Measurements from ENCODE around the gene RORB.

The RORB gene

GRCh38 chr9:74663439-74663838 is 166.3 kb downstream of the RORB start:
- H3K9me3 ChIP-seq (ENCODE audit: insufficient read depth, low read depth, low read length) = no peaks in the 10 kb centered on the region
- no peak overlapping the region for H3K4me3 ChIP-seq (ENCODE audit: low read length)
- 92% methylated on average over 1 of the region's 1 CpG for WGBS
- no peaks in the 10 kb centered on the region for H3K27me3 ChIP-seq (ENCODE audit: insufficient read depth, low read length)
- no peak overlapping the region for H3K9ac ChIP-seq (ENCODE audit: low read depth, low read length)
- H3K4me1 ChIP-seq (ENCODE audit: insufficient read depth, low read length) = no peaks in the 10 kb centered on the region
- no peak overlapping the region for H3K27ac ChIP-seq (ENCODE audit: low read depth, low read length)
- H3K36me3 ChIP-seq (ENCODE audit: insufficient read depth, low read length) = no peaks in the 10 kb centered on the region

GRCh38 chr9:74666625-74667316 is 169.6 kb downstream of the RORB start:
- 97% methylated on average over 4 of the region's 4 CpGs for WGBS
- no peaks in the 10 kb centered on the region for H3K4me1 ChIP-seq (ENCODE audit: insufficient read depth, low read length)
- H3K9me3 ChIP-seq (ENCODE audit: insufficient read depth, low read depth, low read length) = no peaks in the 10 kb centered on the region
- H3K27ac ChIP-seq (ENCODE audit: low read depth, low read length) = no peak overlapping the region
- H3K4me3 ChIP-seq (ENCODE audit: low read length) = no peak overlapping the region
- H3K9ac ChIP-seq (ENCODE audit: low read depth, low read length) = no peak overlapping the region
- no peaks in the 10 kb centered on the region for H3K36me3 ChIP-seq (ENCODE audit: insufficient read depth, low read length)
- H3K27me3 ChIP-seq (ENCODE audit: insufficient read depth, low read length) = no peaks in the 10 kb centered on the region

- H3K36me3 ChIP-seq (ENCODE audit: insufficient read depth, low read length) = no peaks in the 10 kb centered on the region
- H3K4me1 ChIP-seq (ENCODE audit: insufficient read depth, low read length) = no peaks in the 10 kb centered on the region; the same call in 1 of the 2 replicates
- no peak overlapping the region for H3K9ac ChIP-seq (ENCODE audit: low read depth, low read length)
- H3K9me3 ChIP-seq (ENCODE audit: insufficient read depth, low read depth, low read length) = no peaks in the 10 kb centered on the region
- H3K27me3 ChIP-seq (ENCODE audit: insufficient read depth, low read length) = no peaks in the 10 kb centered on the region
- WGBS = 93% methylated on average over 2 of the region's 2 CpGs
- H3K4me3 ChIP-seq (ENCODE audit: low read length) = no peak overlapping the region
- no peak overlapping the region for H3K27ac ChIP-seq (ENCODE audit: low read depth, low read length)
These were observed 175.1 kb downstream of the RORB start for GRCh38 chr9:74672237-74672636.

GRCh38 chr9:74674077-74674476 is 176.9 kb downstream of the RORB start:
- Histone ChIP-seq H3K9ac (ENCODE audit: low read depth, low read length) (no peak overlapping the region), H3K27me3 (ENCODE audit: insufficient read depth, low read length) (no peaks in the 10 kb centered on the region), H3K36me3 (ENCODE audit: insufficient read depth, low read length) (no peaks in the 10 kb centered on the region), H3K9me3 (ENCODE audit: insufficient read depth, low read depth, low read length) (no peaks in the 10 kb centered on the region), H3K4me3 (ENCODE audit: low read length) (no peak overlapping the region), H3K4me1 (ENCODE audit: insufficient read depth, low read length) (no peaks in the 10 kb centered on the region; the same call in 1 of the 2 replicates), H3K27ac (ENCODE audit: low read depth, low read length) (no peak overlapping the region)
- 89% methylated on average over 6 of the region's 6 CpGs for WGBS

- 91% methylated on average over 3 of the region's 3 CpGs for WGBS
- Histone ChIP-seq H3K9me3 (ENCODE audit: insufficient read depth, low read depth, low read length) (no peaks in the 10 kb centered on the region), H3K9ac (ENCODE audit: low read depth, low read length) (no peak overlapping the region), H3K36me3 (ENCODE audit: insufficient read depth, low read length) (no peaks in the 10 kb centered on the region), H3K27me3 (ENCODE audit: insufficient read depth, low read length) (no peaks in the 10 kb centered on the region), H3K4me1 (ENCODE audit: insufficient read depth, low read length) (no peaks in the 10 kb centered on the region), H3K27ac (ENCODE audit: low read depth, low read length) (no peak overlapping the region), H3K4me3 (ENCODE audit: low read length) (no peak overlapping the region)
These were observed 184.8 kb downstream of the RORB start for GRCh38 chr9:74681906-74682305.

- H3K27me3 ChIP-seq (ENCODE audit: insufficient read depth, low read length) = no peaks in the 10 kb centered on the region
- H3K9me3 ChIP-seq (ENCODE audit: insufficient read depth, low read depth, low read length) = no peaks in the 10 kb centered on the region
- no peaks in the 10 kb centered on the region for H3K4me1 ChIP-seq (ENCODE audit: insufficient read depth, low read length)
- no peaks in the 10 kb centered on the region for H3K36me3 ChIP-seq (ENCODE audit: insufficient read depth, low read length)
- WGBS = 94% methylated on average over 4 of the region's 4 CpGs
- no peak overlapping the region for H3K4me3 ChIP-seq (ENCODE audit: low read length)
- H3K9ac ChIP-seq (ENCODE audit: low read depth, low read length) = no peak overlapping the region
- no peak overlapping the region for H3K27ac ChIP-seq (ENCODE audit: low read depth, low read length)
These were observed 186.2 kb downstream of the RORB start for GRCh38 chr9:74683322-74683721.

GRCh38 chr9:74691058-74691457 is 193.9 kb downstream of the RORB start:
- H3K27ac ChIP-seq (ENCODE audit: low read depth, low read length) = no peak overlapping the region
- 95% methylated on average over 7 of the region's 8 CpGs for WGBS
- H3K36me3 ChIP-seq (ENCODE audit: insufficient read depth, low read length) = no peaks in the 10 kb centered on the region
- H3K4me1 ChIP-seq (ENCODE audit: insufficient read depth, low read length) = no peaks in the 10 kb centered on the region
- no peak overlapping the region for H3K4me3 ChIP-seq (ENCODE audit: low read length)
- no peaks in the 10 kb centered on the region for H3K9me3 ChIP-seq (ENCODE audit: insufficient read depth, low read depth, low read length)
- no peaks in the 10 kb centered on the region for H3K27me3 ChIP-seq (ENCODE audit: insufficient read depth, low read length)
- H3K9ac ChIP-seq (ENCODE audit: low read depth, low read length) = no peak overlapping the region

GRCh38 chr9:74696520-74696919 is 199.4 kb downstream of the RORB start:
- Histone ChIP-seq H3K27me3 (ENCODE audit: insufficient read depth, low read length) (no peaks in the 10 kb centered on the region), H3K4me3 (ENCODE audit: low read length) (no peak overlapping the region), H3K9me3 (ENCODE audit: insufficient read depth, low read depth, low read length) (no peaks in the 10 kb centered on the region), H3K36me3 (ENCODE audit: insufficient read depth, low read length) (no peaks in the 10 kb centered on the region), H3K9ac (ENCODE audit: low read depth, low read length) (no peak overlapping the region), H3K27ac (ENCODE audit: low read depth, low read length) (no peak overlapping the region), H3K4me1 (ENCODE audit: insufficient read depth, low read length) (no peaks in the 10 kb centered on the region)
- 83% methylated on average over 1 of the region's 1 CpG for WGBS

GRCh38 chr9:74697535-74697934 is 200.4 kb downstream of the RORB start:
- Histone ChIP-seq H3K36me3 (ENCODE audit: insufficient read depth, low read length) (no peaks in the 10 kb centered on the region), H3K27me3 (ENCODE audit: insufficient read depth, low read length) (no peaks in the 10 kb centered on the region), H3K4me3 (ENCODE audit: low read length) (no peak overlapping the region), H3K4me1 (ENCODE audit: insufficient read depth, low read length) (no peaks in the 10 kb centered on the region), H3K27ac (ENCODE audit: low read depth, low read length) (no peak overlapping the region), H3K9me3 (ENCODE audit: insufficient read depth, low read depth, low read length) (no peaks in the 10 kb centered on the region), H3K9ac (ENCODE audit: low read depth, low read length) (no peak overlapping the region)
- 93% methylated on average over 1 of the region's 2 CpGs for WGBS

GRCh38 chr9:74711341-74711740 is 214.2 kb downstream of the RORB start:
- Histone ChIP-seq H3K9me3 (ENCODE audit: insufficient read depth, low read depth, low read length) (no peaks in the 10 kb centered on the region), H3K9ac (ENCODE audit: low read depth, low read length) (no peak overlapping the region), H3K36me3 (ENCODE audit: insufficient read depth, low read length) (no peaks in the 10 kb centered on the region), H3K27ac (ENCODE audit: low read depth, low read length) (no peak overlapping the region), H3K4me1 (ENCODE audit: insufficient read depth, low read length) (no peaks in the 10 kb centered on the region), H3K27me3 (ENCODE audit: insufficient read depth, low read length) (no peaks in the 10 kb centered on the region), H3K4me3 (ENCODE audit: low read length) (no peak overlapping the region)
- WGBS = 94% methylated on average over 5 of the region's 5 CpGs

GRCh38 chr9:74718709-74719108 is 221.6 kb downstream of the RORB start:
- H3K9ac ChIP-seq (ENCODE audit: low read depth, low read length) = no peak overlapping the region
- H3K36me3 ChIP-seq (ENCODE audit: insufficient read depth, low read length) = no peaks in the 10 kb centered on the region
- WGBS = 89% methylated on average over 2 of the region's 2 CpGs

GRCh38 chr9:74719306-74719705 is 222.2 kb downstream of the RORB start:
- no peaks in the 10 kb centered on the region for H3K9me3 ChIP-seq (ENCODE audit: insufficient read depth, low read depth, low read length)
- H3K4me3 ChIP-seq (ENCODE audit: low read length) = no peak overlapping the region
- no peak overlapping the region for H3K9ac ChIP-seq (ENCODE audit: low read depth, low read length)
- H3K4me1 ChIP-seq (ENCODE audit: insufficient read depth, low read length) = no peaks in the 10 kb centered on the region
- no CpG with 5 or more reads among the region's 1 CpG for WGBS
- H3K27ac ChIP-seq (ENCODE audit: low read depth, low read length) = no peak overlapping the region
- no peaks in the 10 kb centered on the region for H3K27me3 ChIP-seq (ENCODE audit: insufficient read depth, low read length)
- H3K36me3 ChIP-seq (ENCODE audit: insufficient read depth, low read length) = no peaks in the 10 kb centered on the region

More at GRCh38 chr9:74718709-74719108, 221.6 kb downstream of the RORB start:
- H3K9me3 ChIP-seq (ENCODE audit: insufficient read depth, low read depth, low read length) = no peaks in the 10 kb centered on the region
- no peaks in the 10 kb centered on the region for H3K4me1 ChIP-seq (ENCODE audit: insufficient read depth, low read length)
- H3K27me3 ChIP-seq (ENCODE audit: insufficient read depth, low read length) = no peaks in the 10 kb centered on the region
- no peak overlapping the region for H3K4me3 ChIP-seq (ENCODE audit: low read length)
- H3K27ac ChIP-seq (ENCODE audit: low read depth, low read length) = no peak overlapping the region

Data from HUES64 (cell line).